ENCODE results near the gene FGA.

FGA gene

DNA sequence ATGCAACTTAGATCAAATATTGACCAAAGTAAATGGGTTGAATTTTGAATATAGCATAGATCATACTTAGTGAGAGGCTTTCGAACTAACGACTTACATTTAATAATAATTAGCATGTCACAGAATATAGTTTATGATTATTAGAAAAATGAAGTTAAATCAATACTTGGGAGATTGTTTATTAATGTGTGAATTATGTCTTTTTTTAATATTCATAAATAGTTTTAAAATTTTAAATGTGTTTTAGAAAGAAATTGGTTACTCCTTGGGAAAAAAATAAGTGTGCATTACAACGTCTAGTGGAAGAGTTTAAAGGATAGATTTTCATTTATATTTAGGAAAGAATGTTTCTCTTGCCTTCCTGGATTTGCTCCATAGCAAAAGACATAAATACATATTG is 7.3 kb downstream of the FGA start:
- DNase-seq (ENCODE audit: low read depth in 3 of 3, low spot score in 1 of 3), result no peak

DNA sequence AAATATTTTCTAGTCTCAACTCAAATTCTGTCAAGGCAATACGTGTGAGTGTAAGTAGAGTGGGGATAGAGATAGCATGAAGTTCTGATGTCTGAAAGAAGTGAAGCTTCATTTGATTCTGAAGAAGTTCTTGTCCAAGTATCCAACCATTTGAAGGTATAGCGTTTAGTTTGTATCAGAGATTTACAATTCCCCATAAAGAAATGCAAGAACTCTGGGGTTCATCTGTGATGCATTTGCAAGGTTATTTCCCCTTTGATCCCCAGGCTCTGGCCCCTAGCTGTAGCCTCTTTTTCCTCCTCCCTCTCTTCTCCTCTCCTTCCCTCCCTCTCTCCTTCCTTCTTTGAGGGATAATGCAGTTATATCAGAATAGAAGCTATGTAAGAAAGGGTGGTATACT is 7.8 kb downstream of the FGA start:
- DNase-seq (ENCODE audit: low read depth in 3 of 3, low spot score in 1 of 3), result no peak

DNA sequence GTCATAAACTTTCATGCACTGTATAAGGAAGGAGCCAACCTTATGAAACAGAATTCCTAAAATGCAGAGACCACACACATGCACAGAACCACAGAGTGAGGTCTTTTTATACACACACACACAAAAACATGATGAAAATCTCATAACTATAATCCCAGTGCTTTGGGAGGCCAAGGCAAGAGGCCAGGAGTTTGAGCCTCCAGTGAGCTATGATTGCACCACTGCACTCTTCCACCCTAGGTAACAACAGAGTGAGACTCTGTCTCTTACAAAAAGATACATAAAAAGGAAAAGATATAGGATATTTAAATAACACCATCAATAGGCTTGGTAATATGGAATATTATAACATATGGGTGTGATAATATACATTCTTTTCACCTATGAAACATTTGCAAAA is 10.6 kb downstream of the FGA start:
- no peak for DNase-seq (ENCODE audit: low read depth in 3 of 3, low spot score in 1 of 3)

DNA sequence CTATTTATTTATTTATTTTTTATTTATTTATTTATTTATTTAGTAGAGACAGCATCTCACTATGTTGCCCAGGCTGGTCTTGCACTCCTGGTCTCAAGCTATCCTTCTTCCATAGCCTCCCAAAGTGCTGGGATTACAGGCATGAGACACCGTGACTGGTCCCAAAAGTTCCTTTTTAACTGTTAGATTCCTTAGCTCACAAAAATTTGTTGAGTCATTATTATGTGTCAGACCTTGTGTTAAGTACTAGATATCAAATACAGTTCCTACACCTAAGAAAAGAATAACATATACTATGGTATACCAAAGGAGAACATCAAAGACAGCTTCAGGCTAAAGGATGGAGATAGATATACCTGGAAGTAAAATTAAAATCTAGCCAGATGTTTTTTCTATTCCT is 11.6 kb downstream of the FGA start:
- DNase-seq (ENCODE audit: low read depth in 3 of 3, low spot score in 1 of 3), result no peak

DNA sequence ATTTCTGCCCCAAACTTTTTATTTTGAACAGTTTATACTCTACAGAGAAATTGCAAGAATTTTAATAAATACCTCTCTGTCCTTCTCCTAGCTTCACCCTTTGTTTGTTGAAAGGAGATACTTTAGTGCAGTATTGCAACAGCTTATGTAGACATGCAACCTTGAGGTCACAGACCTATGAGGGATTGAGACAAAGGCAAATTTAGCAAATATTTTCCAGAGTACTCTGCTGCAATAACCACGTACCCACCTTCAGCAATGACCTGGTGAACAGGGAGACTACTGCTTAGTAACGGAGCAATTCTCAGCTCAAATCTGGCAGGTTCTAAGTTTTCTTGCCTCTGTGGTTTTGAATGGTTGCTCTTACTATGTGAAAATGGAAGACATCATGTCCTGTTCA is 13.2 kb downstream of the FGA start:
- DNase-seq (ENCODE audit: low read depth in 3 of 3, low spot score in 1 of 3), result no peak

DNA sequence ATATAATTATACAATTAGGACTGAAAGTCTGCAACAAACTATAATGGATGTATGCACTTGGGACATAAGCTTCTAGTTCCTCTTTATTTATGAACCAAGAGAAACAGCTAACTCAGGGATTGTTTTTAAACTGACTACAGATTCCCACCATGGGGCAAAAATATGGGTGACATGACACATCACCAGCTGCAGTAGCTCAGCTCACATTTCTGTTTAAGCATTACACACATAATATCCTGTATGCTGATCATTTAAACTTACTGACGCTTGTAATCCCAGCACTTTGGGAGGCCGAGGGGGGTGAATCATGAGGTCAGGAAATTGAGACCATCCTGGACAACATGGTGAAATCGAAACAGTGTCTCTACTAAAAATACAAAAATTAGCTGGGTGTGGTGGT is 16.2 kb downstream of the FGA start:
- DNase-seq (ENCODE audit: low read depth in 3 of 3, low spot score in 1 of 3), result no peak

DNA sequence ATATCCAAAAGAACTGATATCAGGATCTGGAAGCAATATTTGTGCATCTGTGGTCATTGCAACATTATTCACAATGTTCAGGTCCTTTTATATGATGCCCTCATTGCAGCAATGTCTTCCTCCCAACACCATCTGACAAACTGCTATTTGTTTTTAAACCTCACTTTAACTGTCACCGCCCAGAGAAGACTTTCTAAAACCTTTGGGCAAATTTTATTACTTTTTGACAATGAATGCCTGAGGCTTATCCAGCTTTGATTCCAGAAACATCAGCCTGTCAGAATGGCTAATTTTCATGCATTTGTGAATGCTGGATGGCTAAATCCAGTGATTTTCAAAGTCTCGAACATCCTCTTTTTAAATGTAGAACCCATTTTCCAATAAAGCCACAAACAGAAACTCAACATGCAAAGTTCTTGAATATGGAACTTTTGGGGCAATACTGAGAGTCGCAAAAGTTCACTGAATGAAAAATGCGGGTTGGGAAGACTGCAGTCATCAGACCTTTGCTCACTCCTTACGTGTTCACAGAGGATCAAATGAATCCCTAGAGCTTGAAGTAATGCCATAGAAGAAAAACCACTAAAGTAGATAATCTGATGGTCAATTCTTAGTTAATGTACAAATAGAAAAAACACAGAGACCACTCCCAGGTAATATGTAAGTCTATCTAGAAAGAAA is 17.2 kb downstream of the FGA start:
- DNase-seq (ENCODE audit: low read depth in 3 of 3, low spot score in 1 of 3), result no peak

DNA sequence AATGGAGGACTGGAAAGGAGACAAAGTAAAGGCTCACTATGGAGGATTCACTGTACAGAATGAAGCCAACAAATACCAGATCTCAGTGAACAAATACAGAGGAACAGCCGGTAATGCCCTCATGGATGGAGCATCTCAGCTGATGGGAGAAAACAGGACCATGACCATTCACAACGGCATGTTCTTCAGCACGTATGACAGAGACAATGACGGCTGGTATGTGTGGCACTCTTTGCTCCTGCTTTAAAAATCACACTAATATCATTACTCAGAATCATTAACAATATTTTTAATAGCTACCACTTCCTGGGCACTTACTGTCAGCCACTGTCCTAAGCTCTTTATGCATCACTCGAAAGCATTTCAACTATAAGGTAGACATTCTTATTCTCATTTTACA is 21.0 kb downstream of the FGA start:
- DNase-seq (ENCODE audit: low read depth in 3 of 3, low spot score in 1 of 3), result no peak

DNA sequence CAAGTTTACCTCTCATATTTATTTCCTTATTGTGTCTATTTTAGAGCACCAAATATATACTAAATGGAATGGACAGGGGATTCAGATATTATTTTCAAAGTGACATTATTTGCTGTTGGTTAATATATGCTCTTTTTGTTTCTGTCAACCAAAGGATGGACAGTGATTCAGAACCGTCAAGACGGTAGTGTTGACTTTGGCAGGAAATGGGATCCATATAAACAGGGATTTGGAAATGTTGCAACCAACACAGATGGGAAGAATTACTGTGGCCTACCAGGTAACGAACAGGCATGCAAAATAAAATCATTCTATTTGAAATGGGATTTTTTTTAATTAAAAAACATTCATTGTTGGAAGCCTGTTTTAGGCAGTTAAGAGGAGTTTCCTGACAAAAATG is 21.5 kb downstream of the FGA start:
- no peak for DNase-seq (ENCODE audit: low read depth in 3 of 3, low spot score in 1 of 3)

DNA sequence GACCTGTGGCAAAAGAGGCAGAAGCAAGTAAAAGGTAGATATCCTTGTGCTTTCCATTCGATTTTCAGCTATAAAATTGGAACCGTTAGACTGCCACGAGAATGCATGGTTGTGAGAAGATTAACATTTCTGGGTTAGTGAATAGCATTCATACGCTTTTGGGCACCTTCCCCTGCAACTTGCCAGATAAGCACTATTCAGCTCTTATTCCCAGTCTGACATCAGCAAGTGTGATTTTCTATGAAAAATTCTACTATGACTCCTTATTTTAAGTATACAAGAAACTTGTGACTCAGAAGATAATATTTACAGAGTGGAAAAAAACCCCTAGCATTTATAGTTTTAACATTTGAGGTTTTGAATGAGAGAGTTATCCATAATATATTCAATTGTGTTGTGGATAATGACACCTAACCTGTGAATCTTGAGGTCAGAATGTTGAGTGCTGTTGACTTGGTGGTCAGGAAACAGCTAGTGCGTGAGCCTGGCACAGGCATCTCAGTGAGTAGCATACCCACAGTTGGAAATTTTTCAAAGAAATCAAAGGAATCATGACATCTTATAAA is 23.8 kb downstream of the FGA start:
- no peak for DNase-seq (ENCODE audit: low read depth in 3 of 3, low spot score in 1 of 3)

DNA sequence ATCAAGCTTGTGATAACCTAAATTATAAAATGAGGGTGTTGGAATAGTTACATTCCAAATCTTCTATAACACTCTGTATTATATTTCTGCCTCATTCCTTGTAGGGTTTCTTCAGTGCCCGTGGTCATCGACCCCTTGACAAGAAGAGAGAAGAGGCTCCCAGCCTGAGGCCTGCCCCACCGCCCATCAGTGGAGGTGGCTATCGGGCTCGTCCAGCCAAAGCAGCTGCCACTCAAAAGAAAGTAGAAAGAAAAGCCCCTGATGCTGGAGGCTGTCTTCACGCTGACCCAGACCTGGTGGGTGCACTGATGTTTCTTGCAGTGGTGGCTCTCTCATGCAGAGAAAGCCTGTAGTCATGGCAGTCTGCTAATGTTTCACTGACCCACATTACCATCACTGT is 24.8 kb downstream of the FGA start:
- DNase-seq (ENCODE audit: low read depth in 3 of 3, low spot score in 1 of 3), result no peak

DNA sequence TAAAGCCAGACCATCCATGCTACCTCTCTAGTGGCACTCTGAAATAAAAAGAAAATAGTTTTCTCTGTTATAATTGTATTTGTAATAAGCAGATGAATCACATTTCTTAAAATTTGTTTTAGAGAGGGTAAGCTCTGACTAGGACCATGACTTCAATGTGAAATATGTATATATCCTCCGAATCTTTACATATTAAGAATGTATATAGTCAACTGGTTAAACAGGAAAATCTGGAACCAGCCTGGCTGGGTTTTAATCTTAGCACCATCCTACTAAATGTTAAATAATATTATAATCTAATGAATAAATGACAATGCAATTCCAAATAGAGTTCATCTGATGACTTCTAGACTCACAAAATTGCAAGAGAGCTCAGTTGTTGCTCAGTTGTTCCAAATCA is 26.2 kb downstream of the FGA start:
- no peak for DNase-seq (ENCODE audit: low read depth in 3 of 3, low spot score in 1 of 3)

DNA sequence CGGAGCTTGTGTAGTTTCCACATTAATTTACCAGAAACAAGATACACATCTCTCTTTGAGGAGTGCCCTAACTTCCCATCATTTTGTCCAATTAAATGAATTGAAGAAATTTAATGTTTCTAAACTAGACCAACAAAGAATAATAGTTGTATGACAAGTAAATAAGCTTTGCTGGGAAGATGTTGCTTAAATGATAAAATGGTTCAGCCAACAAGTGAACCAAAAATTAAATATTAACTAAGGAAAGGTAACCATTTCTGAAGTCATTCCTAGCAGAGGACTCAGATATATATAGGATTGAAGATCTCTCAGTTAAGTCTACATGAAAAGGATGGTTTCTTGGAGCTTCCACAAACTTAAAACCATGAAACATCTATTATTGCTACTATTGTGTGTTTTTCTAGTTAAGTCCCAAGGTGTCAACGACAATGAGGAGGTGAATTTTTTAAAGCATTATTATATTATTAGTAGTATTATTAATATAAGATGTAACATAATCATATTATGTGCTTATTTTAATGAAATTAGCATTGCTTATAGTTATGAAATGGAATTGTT is 27.8 kb downstream of the FGA start, which contains the start of gene FGB:
TSS of gene FGB (plus strand) at position 315 of the 558 bp plus-strand sequence. CDS start at position 323, 8 bp downstream.
- DNase-seq (ENCODE audit: low read depth in 3 of 3, low spot score in 1 of 3), result no peak

DNA sequence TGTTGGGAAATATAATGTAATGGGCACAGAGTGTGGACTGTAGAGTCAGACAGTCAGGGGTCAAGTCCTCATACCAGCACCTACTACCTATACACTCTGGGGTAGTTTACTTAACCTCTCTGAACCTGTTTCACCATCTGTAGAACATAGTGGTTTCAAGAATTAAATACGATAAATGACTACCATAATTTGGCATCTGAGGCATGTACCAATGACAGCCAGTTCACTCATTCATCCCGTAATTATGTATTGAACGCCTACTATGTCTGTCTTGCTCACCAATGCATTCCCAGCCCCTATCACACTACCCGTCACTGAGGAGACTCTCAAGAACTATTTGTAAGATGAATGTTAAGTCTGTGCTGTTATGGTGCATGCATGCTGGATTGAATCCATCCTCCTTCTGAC is 29.7 kb downstream of the FGA start:
- DNase-seq (ENCODE audit: low read depth in 3 of 3, low spot score in 1 of 3), result no peak

DNA sequence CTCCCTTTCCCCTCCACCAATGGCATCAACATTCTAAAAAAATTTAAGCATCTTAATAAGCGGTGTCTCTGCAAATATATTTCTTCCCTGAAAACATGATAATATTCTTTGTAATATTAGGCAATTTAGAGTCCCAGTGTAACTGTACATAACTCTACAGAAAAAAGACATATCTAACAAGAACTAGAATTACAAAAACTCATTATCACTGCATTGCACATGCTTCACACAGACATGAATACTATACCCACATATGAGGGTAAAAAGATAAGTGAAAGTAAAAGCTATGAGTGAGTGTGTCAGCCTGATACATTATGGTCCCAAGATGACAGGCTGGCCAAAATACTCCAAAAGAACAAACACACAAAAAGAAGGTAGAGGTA is 30.1 kb downstream of the FGA start:
- DNase-seq (ENCODE audit: low read depth in 3 of 3, low spot score in 1 of 3), result no peak

DNA sequence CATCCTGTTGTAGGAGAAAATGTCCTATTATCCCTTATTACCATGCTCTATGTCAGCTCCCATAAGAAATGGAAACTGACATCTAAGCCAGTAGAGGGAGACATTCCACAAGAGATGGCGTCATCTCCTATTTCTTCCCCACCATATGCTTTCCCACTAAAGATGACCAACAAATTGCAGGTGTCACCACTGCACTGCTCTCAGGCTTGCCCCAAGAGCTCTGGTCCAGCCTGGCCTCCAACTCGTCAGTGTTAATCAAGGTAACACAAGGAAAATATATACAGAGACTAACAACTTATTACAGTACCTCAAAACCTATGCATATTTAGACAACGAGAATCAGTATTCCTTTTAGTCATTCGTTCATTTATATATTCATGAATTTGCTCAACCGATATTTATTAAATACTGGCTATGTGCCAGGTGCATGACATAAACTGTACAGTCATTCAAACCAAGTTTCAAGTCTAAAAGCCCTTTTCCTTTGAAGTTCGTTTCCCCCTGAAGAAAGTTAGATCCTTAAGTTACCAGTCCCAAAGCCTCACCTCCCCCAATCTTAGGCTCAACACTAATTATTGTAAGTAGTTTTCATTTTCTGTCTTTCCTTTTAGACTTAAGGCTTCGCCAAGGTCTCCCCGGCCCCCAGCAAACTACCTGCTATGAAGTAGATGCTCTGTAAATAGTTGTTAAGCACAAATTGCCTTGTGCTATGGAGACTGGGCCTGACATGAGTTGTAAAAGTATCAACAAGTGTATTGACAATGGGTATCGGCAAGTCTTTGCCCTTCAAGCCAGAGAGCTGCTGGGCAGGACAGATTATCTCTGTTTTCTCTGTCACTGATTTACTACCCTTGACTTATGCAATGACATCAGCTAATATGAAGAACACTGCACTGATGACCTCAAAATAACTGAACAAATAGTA is 30.8 kb downstream of the FGA start:
- DNase-seq (ENCODE audit: low read depth in 3 of 3, low spot score in 1 of 3), result no peak

DNA sequence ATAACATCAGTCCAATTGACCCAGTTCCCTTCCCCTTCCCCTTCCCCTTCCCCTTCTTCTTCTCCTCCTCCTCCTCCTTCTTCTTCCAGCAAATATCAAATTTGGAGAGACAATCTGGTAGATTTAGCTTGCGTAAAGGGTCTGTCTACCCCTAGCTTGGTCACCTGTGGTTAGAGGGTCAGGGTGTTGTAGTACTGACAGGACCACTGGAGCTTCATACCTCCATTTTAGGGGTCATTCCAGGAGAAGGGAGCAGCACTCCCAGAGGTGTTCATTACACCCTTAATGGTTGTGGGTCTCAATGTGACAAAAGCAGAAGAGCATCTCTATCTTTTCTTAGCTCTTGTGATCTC is 31.4 kb downstream of the FGA start:
- DNase-seq (ENCODE audit: low read depth in 3 of 3, low spot score in 1 of 3), result no peak

DNA sequence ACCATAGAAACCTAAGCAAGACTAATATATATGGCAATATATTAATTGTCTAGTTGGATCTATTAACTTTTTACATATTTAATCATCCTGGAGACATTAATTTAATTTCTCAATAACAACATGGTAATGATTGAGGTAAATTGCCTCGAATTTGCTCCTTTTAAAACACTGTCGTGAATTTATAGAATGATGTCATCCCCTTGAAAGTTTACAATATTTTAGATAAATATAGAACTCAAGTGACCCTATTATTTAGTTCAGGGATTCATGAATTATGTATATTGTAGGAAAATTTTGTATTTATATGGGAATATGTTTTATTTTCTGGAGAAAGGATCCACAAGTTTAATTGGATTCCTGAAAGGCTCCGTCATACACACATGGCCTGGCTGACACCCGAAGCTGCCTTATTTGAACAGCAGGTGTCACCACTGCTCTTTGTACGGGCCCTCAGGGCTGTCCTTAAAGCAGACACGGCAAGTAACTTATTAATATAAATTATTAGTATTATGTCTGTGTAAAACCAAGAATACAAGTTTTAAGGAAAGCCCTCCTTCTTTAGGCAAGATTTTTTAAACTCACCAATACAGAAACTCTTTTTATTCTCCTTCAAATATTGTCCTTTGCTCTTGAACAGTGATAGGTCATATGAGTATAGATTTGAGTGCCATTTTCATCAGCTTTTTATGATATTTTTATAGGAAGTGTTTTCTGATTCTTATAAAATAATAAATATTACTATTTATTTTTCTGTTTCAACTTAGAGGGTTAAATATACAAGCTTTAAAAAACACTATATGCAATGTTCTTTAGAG is 38.5 kb downstream of the FGA start:
- DNase-seq (ENCODE audit: low read depth in 3 of 3, low spot score in 1 of 3), result peak; percentile 19 to 52 (median 45)

DNA sequence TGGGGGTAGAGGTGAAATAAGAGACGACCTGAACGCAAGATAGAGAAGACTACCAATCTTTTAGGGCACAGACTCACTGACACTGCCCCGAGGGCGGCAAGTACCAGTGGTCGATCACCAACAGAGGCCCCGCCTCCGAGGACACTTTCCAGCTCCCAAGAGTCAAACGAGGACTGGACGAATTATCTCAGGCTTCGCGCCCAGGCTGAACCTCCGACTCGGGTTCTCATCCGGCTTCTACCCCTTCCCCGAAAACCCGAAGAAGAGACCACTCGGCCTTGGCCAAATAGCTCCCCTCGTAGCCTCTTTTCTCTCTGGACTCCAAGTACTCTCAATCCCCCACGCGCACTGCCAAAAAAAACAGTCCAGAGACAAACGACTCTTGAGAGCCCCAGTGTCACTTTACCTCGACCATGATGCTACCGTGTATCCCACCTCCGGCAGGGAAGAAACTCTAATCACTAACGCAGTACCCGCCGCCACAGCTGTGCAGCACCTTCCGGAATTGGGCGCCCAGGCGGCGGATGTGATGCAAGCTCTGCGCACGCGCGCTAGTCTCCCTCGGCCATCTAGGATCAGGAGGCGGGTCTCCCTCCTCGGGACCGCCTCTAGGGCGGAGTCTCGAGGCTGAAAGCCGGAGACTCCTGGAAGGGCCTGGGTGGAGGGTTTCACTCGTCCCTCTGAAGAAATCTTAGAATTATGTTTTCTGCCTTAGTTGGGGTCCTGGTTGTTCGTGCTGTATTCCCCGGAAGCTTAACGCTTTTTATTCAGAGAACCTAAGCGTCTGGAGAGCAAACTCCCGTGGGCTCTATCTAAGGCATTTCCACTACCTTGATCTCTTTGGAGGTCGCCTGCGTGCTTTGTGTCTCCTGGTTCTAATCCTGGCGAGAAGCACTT is 40.4 kb downstream of the FGA start, which contains the start of gene PLRG1:
TSS of gene PLRG1 (minus strand) at position 507 of the 897 bp plus-strand sequence. CDS start at position 415, 92 bp downstream.
- peak; percentile 86 to 93 (median 92) for DNase-seq (ENCODE audit: low read depth in 3 of 3, low spot score in 1 of 3)

DNA sequence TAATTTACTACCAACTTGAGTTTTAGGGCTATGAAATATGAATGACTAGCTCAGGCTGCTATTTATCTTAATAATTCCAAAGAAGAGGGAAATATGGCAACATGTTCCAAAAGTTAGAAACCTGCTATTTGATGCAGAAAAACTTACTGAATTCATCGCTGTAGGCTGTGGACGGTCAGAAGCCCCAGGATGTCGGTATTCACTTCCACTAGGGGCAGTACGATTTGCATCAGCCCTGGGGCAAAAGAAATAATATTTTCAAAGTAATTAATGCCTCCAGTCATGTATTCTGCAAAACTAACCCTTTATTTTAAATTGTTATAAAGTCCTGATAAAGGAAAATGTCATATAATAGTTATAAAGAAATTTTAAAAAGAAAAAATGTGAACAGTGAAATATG is 44.9 kb downstream of the FGA start:
- DNase-seq (ENCODE audit: low read depth in 3 of 3, low spot score in 1 of 3), result no peak

Data from stimulated activated CD4-positive, alpha-beta T cell treated with anti-CD3 and anti-CD28 coated beads, TNF-alpha, amount 100 ng/mL, for 1 hour (primary cell).